GM19463 (cell line): Measurements from ENCODE around the gene OR4K14.
"Not testable (repeated sequence)": the region's sequence is repeated elsewhere in the genome, so short reads cannot be mapped to it uniquely, and the experiment has no call there.

Experiments used
- ATAC-seq: cut with Tn5 transposase; IDR thresholded peaks from one replicate; pipeline ENCODE4 v1.9.1; 2021; ENCODE audit warnings: mild to moderate bottlenecking, moderate library complexity; ENCODE audit not compliant: unreplicated experiment

The OR4K14 gene, protein sequence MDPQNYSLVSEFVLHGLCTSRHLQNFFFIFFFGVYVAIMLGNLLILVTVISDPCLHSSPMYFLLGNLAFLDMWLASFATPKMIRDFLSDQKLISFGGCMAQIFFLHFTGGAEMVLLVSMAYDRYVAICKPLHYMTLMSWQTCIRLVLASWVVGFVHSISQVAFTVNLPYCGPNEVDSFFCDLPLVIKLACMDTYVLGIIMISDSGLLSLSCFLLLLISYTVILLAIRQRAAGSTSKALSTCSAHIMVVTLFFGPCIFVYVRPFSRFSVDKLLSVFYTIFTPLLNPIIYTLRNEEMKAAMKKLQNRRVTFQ

DNA sequence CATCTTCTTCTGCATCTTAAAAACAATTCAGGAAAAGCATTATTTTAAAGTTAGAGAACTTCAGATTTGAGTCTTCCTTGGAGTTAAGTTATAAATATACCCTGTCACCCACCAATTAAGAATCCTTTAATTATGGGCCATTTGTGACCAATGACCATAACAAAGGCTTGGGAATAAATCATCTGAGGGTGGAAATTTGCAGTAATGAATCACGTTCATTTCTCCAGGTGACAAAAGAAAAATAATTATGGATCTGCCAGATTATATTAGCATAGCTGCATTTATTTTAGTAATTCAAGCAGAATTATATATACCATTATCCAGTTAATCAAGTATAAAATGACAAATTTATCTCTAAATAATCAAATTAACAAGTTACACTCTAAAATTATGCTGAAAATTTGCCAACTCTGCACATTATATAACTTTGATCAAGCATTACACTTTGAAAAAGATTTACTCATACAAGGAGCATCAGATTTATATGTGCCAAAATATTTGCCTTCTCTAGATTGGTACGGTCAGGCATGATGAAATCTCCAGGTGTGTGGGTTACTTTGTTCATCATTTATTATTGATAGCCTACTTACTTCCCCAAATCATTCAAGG is at the start of gene OR4K14:
Gene OR4K14 (minus strand): TSS at position 51 of the 609 bp plus-strand sequence. CDS start 4,114 bp downstream, outside the sequence.
- ATAC-seq = no peak

DNA sequence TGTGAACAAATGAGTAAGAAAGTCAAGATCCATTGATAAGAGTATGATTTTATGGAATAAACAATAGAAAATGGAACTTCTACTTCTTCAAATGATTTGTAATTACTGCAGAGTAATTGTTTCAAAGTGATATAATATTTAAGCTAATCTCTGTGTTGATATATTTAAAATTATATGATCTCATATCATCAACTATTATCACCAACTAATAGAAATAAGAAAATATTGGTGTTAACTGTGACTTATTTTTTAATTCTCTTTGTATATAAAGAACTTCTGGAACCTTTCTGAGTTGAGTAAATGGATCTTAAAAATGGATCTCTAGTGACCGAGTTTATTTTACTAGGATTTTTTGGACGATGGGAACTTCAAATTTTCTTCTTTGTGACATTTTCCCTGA is 40.6 kb upstream of the OR4K14 start, which contains the start of gene OR4L1:
Gene OR4L1 (plus strand): TSS at position 301 of the 400 bp plus-strand sequence. CDS start 0 bp downstream, at position 301.
- no peak for ATAC-seq

DNA sequence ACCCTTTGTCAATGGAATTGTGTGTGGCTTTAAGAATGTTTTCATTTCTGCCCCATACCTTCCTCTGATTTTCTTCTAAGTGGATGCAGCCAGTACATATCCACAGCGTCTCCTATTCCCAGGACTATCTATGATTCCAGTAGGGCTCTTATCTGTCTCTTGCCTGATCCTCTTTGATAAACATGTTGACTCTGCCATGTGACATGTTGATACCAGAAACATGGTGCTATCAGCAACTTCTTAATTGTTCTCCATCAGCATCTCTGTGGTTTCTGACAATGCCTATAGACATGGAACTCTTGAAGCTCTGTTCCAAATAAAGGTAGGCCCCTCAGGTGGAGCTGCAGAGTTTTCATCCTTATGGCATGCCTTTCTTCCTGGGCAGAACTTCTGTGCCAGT is 29.1 kb upstream of the OR4K14 start:
- no peak for ATAC-seq

DNA sequence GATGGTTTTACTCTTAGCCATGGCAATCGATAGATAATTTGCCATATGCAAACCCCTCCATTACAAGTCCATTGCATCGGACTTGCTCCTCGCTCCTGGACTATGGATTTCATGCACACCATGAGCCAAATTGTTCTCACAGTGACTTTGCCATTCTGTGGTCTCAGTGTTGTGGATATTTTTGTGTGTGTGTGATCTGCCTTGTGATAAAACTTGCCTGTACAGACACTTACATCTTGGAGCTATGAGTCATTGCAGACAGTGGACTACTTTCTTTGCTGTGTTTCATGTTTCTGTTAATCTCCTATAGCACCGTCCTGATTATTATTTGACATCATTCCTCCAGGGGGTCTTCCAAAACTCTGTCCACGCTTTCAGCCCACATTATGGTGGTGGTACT is 25.1 kb upstream of the OR4K14 start:
- no peak for ATAC-seq

DNA sequence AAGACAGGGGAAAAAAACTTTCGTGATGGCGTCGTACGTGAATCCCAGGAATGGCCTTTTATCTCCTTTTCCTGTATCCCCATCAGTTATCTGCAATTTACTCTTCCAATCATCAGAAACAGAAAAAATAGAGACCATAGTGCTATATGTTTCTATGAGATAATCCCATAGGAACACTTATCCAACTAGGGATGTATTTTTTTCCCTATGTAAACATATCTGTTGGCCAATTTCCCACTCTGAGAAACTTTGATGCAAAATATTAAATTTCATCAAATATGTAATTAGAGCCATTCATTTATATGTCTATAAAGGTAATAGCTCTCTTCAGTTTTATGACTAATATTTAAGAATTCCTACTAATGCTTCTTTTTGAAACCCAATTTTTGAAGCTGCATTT is 16.8 kb upstream of the OR4K14 start, which contains the start of gene OR4K13:
Gene OR4K13 (minus strand): TSS at position 101 of the 400 bp plus-strand sequence. CDS start 1,280 bp downstream, outside the sequence.
- no peak for ATAC-seq

DNA sequence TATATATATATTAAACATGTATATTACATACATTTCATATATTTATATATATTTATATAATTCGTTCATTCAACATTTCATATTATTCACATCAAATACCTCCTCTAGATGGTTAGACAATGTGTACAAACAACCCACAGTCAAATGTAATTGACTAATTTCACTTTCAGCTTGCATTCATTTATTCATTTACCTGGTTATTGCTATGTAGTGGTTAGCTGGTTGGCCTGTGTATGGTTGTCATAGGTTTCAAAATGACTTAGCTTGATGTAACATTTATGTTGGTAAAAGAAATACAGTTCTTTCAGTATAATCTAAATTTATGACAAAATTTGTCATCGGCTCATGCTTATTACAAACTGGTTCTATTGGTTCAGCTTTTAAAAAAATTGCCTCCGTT is 16.3 kb upstream of the OR4K14 start:
- ATAC-seq = no peak

DNA sequence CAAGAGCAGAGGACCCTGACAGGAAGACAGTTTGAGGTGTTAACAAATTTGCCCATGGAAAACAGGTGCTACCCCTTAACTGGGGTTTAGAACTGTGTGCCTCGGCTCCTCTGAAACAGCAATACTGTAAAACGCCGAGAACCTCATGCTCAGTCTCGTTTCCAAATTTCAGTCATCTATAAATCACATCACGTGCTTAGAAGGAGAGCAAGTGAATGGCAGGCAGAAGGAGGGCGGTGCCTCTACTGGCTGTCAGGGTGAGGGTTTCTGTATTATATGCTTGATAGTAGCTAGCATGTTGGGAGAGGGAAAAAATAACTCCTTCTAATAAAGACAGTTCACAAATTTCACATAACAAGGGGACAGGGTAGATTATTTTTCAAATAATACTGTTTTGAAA is 12.0 kb upstream of the OR4K14 start:
- ATAC-seq = no peak

DNA sequence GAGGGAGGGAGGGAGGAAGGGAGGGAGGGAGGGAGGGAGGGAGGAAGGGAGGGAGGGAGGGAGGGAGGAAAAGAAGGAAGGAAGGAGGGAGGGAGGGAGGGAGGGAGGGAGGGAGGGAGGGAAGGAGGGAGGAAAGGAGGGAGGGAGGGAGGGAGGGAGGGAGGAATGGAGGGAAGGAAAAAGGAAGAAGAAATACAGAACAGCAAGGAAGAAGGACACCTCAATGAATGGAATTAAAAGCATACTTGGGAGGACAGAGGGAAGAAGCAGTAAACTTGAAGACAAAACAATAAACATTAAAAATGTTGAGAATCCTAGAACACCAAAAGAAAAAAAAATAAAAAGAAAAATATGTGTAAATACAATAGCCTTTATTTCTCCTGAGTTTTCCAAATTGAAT is 11.0 kb downstream of the OR4K14 start:
- ATAC-seq = no peak

DNA sequence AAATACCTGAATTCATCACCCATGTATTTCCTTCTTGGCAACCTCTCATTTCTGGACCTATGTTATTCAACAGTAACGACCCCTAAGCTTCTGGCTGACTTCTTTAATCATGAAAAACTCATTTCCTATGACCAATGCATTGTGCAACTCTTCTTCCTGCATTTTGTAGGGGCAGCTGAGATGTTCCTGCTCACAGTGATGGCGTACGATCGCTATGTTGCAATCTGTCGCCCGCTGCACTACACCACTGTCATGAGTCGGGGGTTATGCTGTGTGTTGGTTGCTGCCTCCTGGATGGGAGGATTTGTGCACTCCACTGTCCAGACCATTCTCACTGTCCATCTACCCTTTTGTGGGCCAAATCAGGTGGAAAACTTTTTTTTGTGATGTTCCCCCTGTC is 16.8 kb downstream of the OR4K14 start:
- ATAC-seq = no peak

DNA sequence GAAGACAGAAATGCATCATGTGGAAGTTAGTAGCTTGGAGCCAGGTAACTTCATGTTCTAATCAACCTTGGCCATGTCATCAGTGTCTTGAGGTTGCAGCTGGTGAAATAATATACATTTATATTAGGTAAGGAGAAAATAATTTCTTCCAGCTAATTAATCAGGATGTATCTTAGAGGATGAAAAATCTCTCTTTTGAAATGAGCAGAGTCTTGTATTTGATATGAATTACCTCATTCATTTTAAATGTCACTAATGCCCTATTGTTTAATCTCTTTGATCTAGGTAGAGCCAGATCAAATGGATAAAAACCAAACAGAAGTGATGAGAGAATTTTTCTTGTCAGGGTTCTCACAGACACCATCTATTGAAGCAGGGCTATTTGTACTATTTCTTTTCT is 17.2 kb downstream of the OR4K14 start, which contains the start of gene OR4Q2:
Gene OR4Q2 (plus strand): TSS at position 301 of the 400 bp plus-strand sequence.
- no peak for ATAC-seq

DNA sequence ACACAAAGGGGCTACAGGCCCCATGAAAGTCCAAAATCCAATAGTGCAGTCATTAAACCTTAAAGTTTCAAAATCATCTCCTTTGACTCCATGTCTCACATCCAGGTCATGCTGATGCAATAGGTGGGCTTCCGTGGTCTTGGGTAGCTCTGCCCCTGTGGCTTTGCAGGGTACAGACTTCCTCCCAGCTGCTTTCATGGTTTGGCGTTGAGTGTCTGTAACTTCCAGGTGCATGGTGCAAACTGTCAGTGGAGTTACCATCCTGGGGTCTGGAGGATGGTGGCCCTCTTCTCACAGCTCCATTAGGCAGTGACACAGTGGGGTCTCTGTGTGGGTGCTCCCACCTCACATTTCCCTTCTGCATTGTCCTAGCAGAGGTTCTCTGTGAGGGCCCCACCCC is 25.7 kb downstream of the OR4K14 start:
- no peak for ATAC-seq

DNA sequence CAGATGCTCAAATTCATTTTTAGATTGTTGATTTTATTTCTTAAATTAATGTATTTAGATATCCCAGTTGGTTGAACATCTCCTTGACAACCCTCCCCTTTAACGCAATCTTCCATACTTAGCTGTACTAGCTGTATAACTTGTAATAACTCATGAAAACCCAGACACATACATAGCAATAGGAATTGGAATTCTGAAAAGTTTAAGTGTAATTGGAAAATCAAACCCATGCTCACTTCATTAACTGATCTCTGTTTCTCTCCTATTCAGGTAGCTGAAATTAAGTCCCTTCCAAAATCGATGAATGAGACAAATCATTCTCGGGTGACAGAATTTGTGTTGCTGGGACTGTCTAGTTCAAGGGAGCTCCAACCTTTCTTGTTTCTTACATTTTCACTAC is 43.8 kb downstream of the OR4K14 start, which contains the start of gene OR4K15:
Gene OR4K15 (plus strand): TSS at position 301 of the 400 bp plus-strand sequence. CDS start 0 bp downstream, at position 301.
- ATAC-seq = no peak

DNA sequence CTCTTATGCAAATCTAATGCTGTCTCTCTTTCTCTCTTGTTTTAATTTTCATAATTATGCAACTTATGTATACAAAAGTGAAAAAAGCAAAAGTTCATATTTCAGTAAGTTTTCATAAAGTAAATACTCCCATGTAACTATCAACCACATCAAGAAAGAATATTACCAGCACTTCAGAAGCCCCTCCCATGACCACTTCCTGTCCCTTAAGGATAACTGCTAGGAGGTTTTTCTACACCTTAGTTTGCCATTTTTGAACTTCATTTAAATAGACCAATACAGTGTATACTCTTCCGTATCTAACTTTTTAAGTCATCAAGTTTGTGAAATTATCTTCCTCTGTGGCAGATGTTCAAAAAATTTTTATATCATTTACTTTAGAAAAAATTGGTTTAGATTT is 44.3 kb downstream of the OR4K14 start:
- no peak for ATAC-seq

DNA sequence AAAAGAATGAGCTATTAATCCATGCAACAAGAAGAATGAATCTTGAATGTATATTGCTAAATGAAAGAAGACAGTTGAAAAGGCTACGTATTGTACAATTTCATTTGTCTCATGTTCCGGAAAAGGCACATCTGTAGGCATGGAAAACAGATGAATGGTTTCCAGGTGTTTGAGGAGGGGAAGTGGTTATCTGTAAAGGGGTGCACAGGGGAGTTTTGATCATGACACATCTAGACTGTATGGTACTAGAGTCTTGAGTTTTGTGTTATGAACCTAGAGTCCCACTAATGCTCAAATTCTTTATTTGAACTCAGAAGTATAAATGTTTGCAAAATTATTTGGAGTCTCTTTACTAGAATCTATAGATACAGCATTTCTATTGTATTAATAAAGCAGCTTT is 49.4 kb downstream of the OR4K14 start:
- ATAC-seq = not testable (repeated sequence)
